HG03378 (cell line): ENCODE measurements around the gene SGO2.
"Not testable (repeated sequence)": the region's sequence is repeated elsewhere in the genome, so short reads cannot be mapped to it uniquely, and the experiment has no call there.

Source experiments
- ATAC-seq: cut with Tn5 transposase; IDR thresholded peaks from one replicate; pipeline ENCODE4 v1.9.1; 2021; ENCODE audit warnings: mild to moderate bottlenecking, moderate library complexity; ENCODE audit not compliant: unreplicated experiment

SGO2 gene

GRCh38 chr2:200618590-200619021, 92.6 kb downstream of the SGO2 start:
- no peak for ATAC-seq

- no peak for ATAC-seq
These were observed 93.3 kb downstream of the SGO2 start for GRCh38 chr2:200619279-200619678.

- ATAC-seq = no peak
These were observed 94.8 kb downstream of the SGO2 start for GRCh38 chr2:200620606-200621390.

- ATAC-seq = no peak
These were observed 96.1 kb downstream of the SGO2 start for GRCh38 chr2:200622106-200622505.

- ATAC-seq = no peak
These were observed 98.0 kb downstream of the SGO2 start for GRCh38 chr2:200624026-200624425.

GRCh38 chr2:200624658-200625057, 98.7 kb downstream of the SGO2 start:
- ATAC-seq = no peak

GRCh38 chr2:200625282-200625681, 99.3 kb downstream of the SGO2 start:
- ATAC-seq = no peak

- no peak for ATAC-seq
These were observed 100.0 kb downstream of the SGO2 start for GRCh38 chr2:200625958-200626363.

GRCh38 chr2:200627110-200627770, 101.2 kb downstream of the SGO2 start:
- no peak for ATAC-seq

- ATAC-seq = not testable (repeated sequence)
These were observed 102.5 kb downstream of the SGO2 start for GRCh38 chr2:200628461-200628860.

- no peak for ATAC-seq
These were observed 105.3 kb downstream of the SGO2 start for GRCh38 chr2:200631287-200631686.
